Stimulated activated CD8-positive, alpha-beta memory T cell treated with anti-CD3 and anti-CD28 coated beads, Interleukin-15, amount 100 ng/mL, for 1 hour (primary cell): Measurements from ENCODE around the gene SNN.

Experiments
- DNase-seq: peaks from one replicate; pipeline ENCODE4 v3.0.0-alpha.2; 2020; ENCODE audit warnings: low read depth

The SNN gene

DNA sequence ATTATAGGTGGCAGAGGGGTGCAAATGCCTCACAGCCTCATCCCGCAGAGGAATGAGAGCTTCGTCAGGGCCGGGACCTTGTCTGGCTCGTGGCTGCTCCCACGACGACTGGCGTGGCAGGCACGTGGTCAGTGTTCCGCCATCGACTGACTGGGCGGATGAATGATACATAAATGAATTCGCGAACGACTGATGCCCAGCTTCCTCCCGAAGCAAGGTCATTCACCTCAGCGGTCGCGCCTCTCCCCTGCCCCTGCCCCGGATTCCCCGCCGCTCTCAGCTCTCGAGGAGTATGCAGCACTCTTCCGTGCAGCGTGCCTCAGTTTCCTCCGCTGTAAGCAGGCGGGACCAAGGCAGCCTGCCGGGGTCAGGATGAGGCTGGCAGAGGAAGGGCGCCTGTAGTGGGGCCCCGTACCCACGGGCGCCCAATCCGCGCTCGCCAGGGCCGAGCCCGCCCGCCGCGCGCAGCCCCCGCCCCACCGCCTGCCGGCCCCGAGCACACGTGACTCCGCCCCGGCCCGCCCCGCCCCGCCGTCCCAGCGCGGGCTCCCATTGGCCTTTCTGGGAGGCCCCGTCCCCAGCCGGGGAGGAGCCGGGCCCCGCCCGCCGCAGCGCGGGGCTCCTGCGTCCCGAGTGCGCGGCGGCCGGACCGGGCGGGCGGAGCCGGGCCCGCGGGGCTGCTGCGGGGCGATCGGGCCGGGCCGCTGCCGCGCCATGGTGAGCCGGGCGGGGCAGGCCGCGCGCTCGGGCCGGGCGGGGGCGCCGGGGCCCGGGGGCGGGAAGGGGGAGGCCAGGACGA lies at the start of gene SNN:
SNN (plus strand) TSS at position 632 of the 799 bp plus-strand sequence. CDS start 7,605 bp downstream, outside the sequence.
- DNase-seq = peak; percentile 67

DNA sequence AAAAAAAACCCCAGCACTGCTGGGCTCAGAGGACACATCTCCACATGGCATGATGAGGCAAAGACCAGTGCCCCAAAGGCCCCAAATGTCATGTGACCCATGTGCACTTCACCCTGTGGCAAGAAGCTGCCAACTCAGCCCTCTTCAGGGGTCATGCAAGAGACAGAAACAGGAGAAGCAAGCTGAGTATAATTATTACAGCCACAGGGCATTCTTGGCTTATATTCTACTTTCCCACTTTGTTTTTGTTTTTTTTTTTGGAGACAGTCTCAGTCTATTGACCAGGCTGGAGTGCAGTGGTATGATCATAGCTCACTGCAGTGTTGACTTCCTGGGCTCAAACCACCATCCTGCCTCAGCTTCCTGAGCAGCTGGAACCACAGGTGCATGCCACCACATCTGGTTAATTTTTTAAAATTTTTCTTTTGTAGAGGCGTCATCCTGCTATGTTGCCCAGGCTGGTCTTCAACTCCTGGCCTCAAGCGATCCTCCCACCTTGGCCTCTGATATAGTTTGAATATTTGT lies 48.9 kb upstream of the SNN start:
- DNase-seq = no peak

- no peak for DNase-seq
Observed at GRCh38 chr16:11620243-11621003, 47.8 kb upstream of the SNN start.

- DNase-seq = no peak
Observed at GRCh38 chr16:11621539-11621919, 46.7 kb upstream of the SNN start.

GRCh38 chr16:11621920-11622651 lies 46.2 kb upstream of the SNN start:
- no peak for DNase-seq

DNA sequence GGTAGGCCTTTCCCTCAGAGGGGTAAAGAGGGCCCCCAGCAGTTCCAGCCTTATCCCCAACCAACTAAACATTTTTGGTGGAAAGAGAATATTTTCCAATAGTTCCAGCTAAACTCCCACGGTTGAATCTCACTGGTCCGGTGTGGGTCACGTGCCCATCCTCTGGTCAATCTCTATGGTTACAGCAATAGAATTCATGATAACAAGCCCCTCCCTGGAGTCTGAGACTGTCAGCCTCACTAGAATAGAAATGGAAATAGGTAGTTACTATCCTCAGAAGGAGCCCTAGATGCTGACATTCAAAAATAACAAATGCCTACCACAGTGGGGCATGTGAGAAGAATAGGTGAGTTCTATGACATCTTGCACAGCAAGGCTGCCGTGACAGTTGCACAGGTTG lies 44.0 kb upstream of the SNN start:
- DNase-seq = no peak

GRCh38 chr16:11624636-11625607 lies 43.3 kb upstream of the SNN start:
- DNase-seq = no peak

- DNase-seq = no peak
Observed at GRCh38 chr16:11625769-11626168, 42.5 kb upstream of the SNN start.

GRCh38 chr16:11626657-11627291 lies 41.5 kb upstream of the SNN start:
- no peak for DNase-seq

DNA sequence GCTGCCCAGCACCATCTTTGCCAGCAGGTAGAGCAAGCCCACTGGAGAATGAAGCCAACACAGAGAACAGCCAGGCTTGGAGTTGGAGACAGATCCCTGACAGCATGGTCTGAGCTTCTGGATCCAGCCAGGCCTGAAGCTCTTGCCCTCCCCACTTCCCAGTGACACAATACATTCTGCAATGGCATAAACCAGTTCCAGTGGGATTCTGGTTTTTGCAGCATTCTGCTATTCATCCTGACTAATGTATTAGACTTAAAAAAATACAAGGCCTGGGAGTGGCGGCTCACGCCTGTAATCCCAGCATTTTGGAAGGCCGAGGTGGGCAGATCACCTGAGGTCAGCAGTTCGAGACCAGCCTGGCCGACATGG lies 41.0 kb upstream of the SNN start:
- DNase-seq = no peak

DNA sequence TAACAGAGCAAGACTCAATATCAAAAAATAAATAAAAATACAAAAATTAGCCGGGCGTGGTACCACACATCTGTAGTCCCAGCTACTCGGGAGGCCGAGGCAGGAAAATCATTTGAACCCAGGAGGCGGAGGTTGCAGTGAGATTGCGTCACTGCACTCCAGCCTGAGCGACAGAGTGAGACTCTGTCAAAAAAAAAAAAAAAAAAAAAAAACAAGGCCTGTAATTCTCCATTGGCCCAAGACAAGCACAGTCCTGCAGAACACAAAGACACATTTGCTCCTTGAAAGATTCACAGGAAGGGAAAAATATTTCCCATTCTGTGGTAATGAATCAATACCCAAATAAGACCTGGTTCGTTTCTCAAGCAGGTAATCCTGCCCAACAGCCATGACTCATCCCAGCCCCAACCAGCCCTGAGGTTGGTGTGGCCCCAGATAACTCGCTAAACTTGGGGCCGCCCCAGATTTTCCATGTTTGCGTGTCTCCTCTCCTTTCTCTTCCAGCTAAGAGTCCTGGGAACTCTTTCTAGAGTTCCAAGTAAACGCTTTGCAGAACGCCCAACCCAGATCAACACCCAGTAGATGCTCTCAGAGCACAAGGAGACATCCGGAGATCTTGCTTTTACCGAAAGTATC lies 40.3 kb upstream of the SNN start:
- no peak for DNase-seq

GRCh38 chr16:11629071-11630030 lies 38.9 kb upstream of the SNN start:
- no peak for DNase-seq

- DNase-seq = no peak
Observed at GRCh38 chr16:11630046-11630767, 38.0 kb upstream of the SNN start.

- no peak for DNase-seq
Observed at GRCh38 chr16:11630768-11631056, 37.5 kb upstream of the SNN start.

GRCh38 chr16:11631214-11631613 lies 37.0 kb upstream of the SNN start:
- DNase-seq = no peak

DNA sequence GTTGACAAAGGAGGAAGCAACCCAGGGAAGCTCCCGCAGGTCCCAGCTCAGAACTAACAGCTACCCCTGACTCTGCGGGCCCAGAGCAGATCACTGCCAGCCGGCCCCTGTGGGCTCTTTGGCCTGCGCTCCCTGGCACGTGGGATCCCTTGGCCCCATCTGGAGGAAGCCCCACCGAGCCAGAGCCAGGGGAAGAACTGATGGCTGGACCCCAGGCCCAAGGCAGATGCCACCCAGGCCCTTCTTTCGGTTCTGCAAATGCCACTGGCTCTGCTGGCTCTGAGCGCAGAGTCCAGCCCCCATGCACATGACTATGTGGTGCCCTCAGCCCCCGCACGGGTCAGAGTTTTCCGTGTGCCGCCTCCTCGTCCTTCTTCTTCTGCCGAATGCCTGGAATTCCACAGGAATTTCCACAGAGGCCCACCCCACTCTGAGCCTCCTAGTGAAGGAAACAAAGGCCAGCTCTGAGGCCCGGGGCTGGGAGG lies 35.8 kb upstream of the SNN start:
- no peak for DNase-seq

GRCh38 chr16:11633113-11633512 lies 35.1 kb upstream of the SNN start:
- no peak for DNase-seq

GRCh38 chr16:11634312-11634711 lies 33.9 kb upstream of the SNN start:
- DNase-seq = no peak
